ENCODE data around the gene SMARCE1.

SMARCE1 gene

GRCh38 chr17:40614431-40615067, 33.1 kb downstream of the SMARCE1 start:
- Histone ChIP-seq H3K4me1 (ENCODE audit: low read length) (peaks cover 18% of the 10 kb centered on the region), H4K20me1 (ENCODE audit: insufficient read depth, low read length) (no peaks in the 10 kb centered on the region), H2AFZ (ENCODE audit: low read length) (peak overlapping the region; percentile 45; the same call in 1 of the 2 replicates), H3K9me3 (replicated peaks; ENCODE audit: insufficient read depth, low read length) (no peaks in the 10 kb centered on the region), H3K4me2 (ENCODE audit: low read depth, low read length) (peak overlapping the region; percentile 58; the same call in 1 of the 2 replicates), H3K27ac (ENCODE audit: low read length) (peak overlapping the region; percentile 57; the same call in 1 of the 2 replicates), H3K9me2 (replicated peaks; ENCODE audit: insufficient read depth, low read length) (no peaks in the 10 kb centered on the region), H3K4me3 (ENCODE audit: low read length) (0 out of 2 replicates have a peak overlapping the region, but pooled peaks have one; percentile 7), H3K27me3 (replicated peaks; ENCODE audit: insufficient read depth, low read length) (no peaks in the 10 kb centered on the region), H3K36me3 (replicated peaks; ENCODE audit: insufficient read depth, low read length) (no peaks in the 10 kb centered on the region), H3F3A (ENCODE audit: insufficient read depth, low read length) (peaks cover 4% of the 10 kb centered on the region), H3K79me2 (ENCODE audit: low read length) (no peaks in the 10 kb centered on the region), H3K9ac (ENCODE audit: low read length) (no peak overlapping the region; the same call in 1 of the 2 replicates)
- TF ChIP-seq EZH2 (optimal IDR thresholded peaks at IDR 0.05; ENCODE audit: low read depth, low read length) (no peak), EZH2phosphoT487 (IDR thresholded peaks at IDR 0.05; ENCODE audit: low read length) (no peak), CTCF (IDR thresholded peaks at IDR 0.05; ENCODE audit: low read length) (no peak)
- DNase-seq = no peak

- Histone ChIP-seq H3K4me2 (ENCODE audit: low read depth, low read length) (no peak overlapping the region), H3K27me3 (replicated peaks; ENCODE audit: insufficient read depth, low read length) (no peaks in the 10 kb centered on the region)
Observed at GRCh38 chr17:40613467-40614154, 34.0 kb downstream of the SMARCE1 start.

GRCh38 chr17:40612599-40613244, 34.9 kb downstream of the SMARCE1 start:
- TF ChIP-seq EZH2phosphoT487 (IDR thresholded peaks at IDR 0.05; ENCODE audit: low read length) (no peak), CTCF (IDR thresholded peaks at IDR 0.05; ENCODE audit: low read length) (no peak), EZH2 (optimal IDR thresholded peaks at IDR 0.05; ENCODE audit: low read depth, low read length) (no peak)
- Histone ChIP-seq H3K79me2 (ENCODE audit: low read length) (no peaks in the 10 kb centered on the region), H3K9me3 (replicated peaks; ENCODE audit: insufficient read depth, low read length) (no peaks in the 10 kb centered on the region), H3K4me2 (ENCODE audit: low read depth, low read length) (no peak overlapping the region), H3K9ac (ENCODE audit: low read length) (no peak overlapping the region), H3K27me3 (replicated peaks; ENCODE audit: insufficient read depth, low read length) (no peaks in the 10 kb centered on the region), H3K4me1 (ENCODE audit: low read length) (peaks cover 18% of the 10 kb centered on the region), H3K27ac (ENCODE audit: low read length) (no peak overlapping the region), H4K20me1 (ENCODE audit: insufficient read depth, low read length) (no peaks in the 10 kb centered on the region), H2AFZ (ENCODE audit: low read length) (no peak overlapping the region), H3K9me2 (replicated peaks; ENCODE audit: insufficient read depth, low read length) (no peaks in the 10 kb centered on the region), H3F3A (ENCODE audit: insufficient read depth, low read length) (peaks cover 4% of the 10 kb centered on the region), H3K36me3 (replicated peaks; ENCODE audit: insufficient read depth, low read length) (no peaks in the 10 kb centered on the region), H3K4me3 (ENCODE audit: low read length) (no peak overlapping the region)
- DNase-seq = no peak

More at GRCh38 chr17:40613467-40614154, 34.0 kb downstream of the SMARCE1 start:
- no peaks in the 10 kb centered on the region for H3K9me2 ChIP-seq (replicated peaks; ENCODE audit: insufficient read depth, low read length)
- H2AFZ ChIP-seq (ENCODE audit: low read length) = no peak overlapping the region
- TF ChIP-seq EZH2 (optimal IDR thresholded peaks at IDR 0.05; ENCODE audit: low read depth, low read length) = no peak
- no peak for TF ChIP-seq CTCF (IDR thresholded peaks at IDR 0.05; ENCODE audit: low read length)
- TF ChIP-seq EZH2phosphoT487 (IDR thresholded peaks at IDR 0.05; ENCODE audit: low read length) = no peak
- H3K79me2 ChIP-seq (ENCODE audit: low read length) = no peaks in the 10 kb centered on the region
- no peak overlapping the region for H3K9ac ChIP-seq (ENCODE audit: low read length)
- DNase-seq = no peak
- no peak overlapping the region for H3K27ac ChIP-seq (ENCODE audit: low read length)
- no peak overlapping the region for H3K4me3 ChIP-seq (ENCODE audit: low read length)
- peaks cover 18% of the 10 kb centered on the region for H3K4me1 ChIP-seq (ENCODE audit: low read length)
- peaks cover 4% of the 10 kb centered on the region for H3F3A ChIP-seq (ENCODE audit: insufficient read depth, low read length)
- no peaks in the 10 kb centered on the region for H3K9me3 ChIP-seq (replicated peaks; ENCODE audit: insufficient read depth, low read length)
- H3K36me3 ChIP-seq (replicated peaks; ENCODE audit: insufficient read depth, low read length) = no peaks in the 10 kb centered on the region
- no peaks in the 10 kb centered on the region for H4K20me1 ChIP-seq (ENCODE audit: insufficient read depth, low read length)

All from MM.1S (cell line).